GM12878 (cell line): ENCODE measurements around the gene KATNB1.

ENCODE experiments used
- BHLHE40 ChIP-seq, 2 experiments: fragments of 450-650 bp in 1 of 2; IDR thresholded peaks; 2 replicates each; pipeline ENCODE4 v1.6.1; 2011 to 2017; ENCODE audit warnings: low read depth in 2 of 2, borderline replicate concordance in 1 of 2, improper control_type of control experiment in 1 of 2, low read length in 1 of 2, mild to moderate bottlenecking in 1 of 2
- DPF2 ChIP-seq: fragments of 450-650 bp; IDR thresholded peaks from 2 replicates; pipeline ENCODE4 v1.6.1; 2017; ENCODE audit warnings: mild to moderate bottlenecking
- GABPA ChIP-seq: IDR thresholded peaks from 2 replicates; pipeline ENCODE4 v1.6.1; 2014; ENCODE audit warnings: antibody characterized with exemption, low read depth, mild to moderate bottlenecking, inconsistent platforms
- POLR2A ChIP-seq: IDR thresholded peaks from 2 replicates; pipeline ENCODE4 v1.6.1; 2011; ENCODE audit warnings: low read depth, mild to moderate bottlenecking, low read length
- POLR2AphosphoS5 ChIP-seq: IDR thresholded peaks from 2 replicates; pipeline ENCODE4 v1.6.1; 2011; ENCODE audit warnings: mild to moderate bottlenecking, low read length, inconsistent platforms
- RAD21 ChIP-seq: IDR thresholded peaks from 2 replicates; pipeline ENCODE4 v1.6.1; 2011; ENCODE audit warnings: mild to moderate bottlenecking, low read depth, low read length, moderate library complexity; ENCODE audit not compliant: insufficient read depth
- SP1 ChIP-seq: IDR thresholded peaks from one replicate; pipeline ENCODE4 v1.6.1; 2011; ENCODE audit warnings: low read depth, low read length
- TCF12 ChIP-seq: IDR thresholded peaks from 2 replicates; pipeline ENCODE4 v1.6.1; 2011; ENCODE audit warnings: low read depth, mild to moderate bottlenecking, low read length
- TF ChIP-seq, protein P1 (sequence below), 3 experiments: IDR thresholded peaks in 2 of 3; conservative IDR thresholded peaks in 1 of 3; 2 replicates each; pipeline ENCODE4 v1.5.1; 2011; ENCODE audit warnings: low read depth in 3 of 3, low read length in 3 of 3, mild to moderate bottlenecking in 3 of 3, control low read depth in 2 of 3, moderate library complexity in 2 of 3, inconsistent platforms in 1 of 3, mixed read lengths in 1 of 3; ENCODE audit not compliant: control insufficient read depth in 2 of 3, insufficient read depth in 1 of 3; ENCODE audit errors: extremely low read depth in 1 of 3
- TF ChIP-seq, protein P2 (sequence below): IDR thresholded peaks from 2 replicates; pipeline ENCODE4 v1.6.1; 2011; ENCODE audit warnings: borderline replicate concordance, low read depth, mild to moderate bottlenecking, moderate library complexity, mixed read lengths, low read length; ENCODE audit not compliant: insufficient read depth; ENCODE audit errors: extremely low read length

DNA sequence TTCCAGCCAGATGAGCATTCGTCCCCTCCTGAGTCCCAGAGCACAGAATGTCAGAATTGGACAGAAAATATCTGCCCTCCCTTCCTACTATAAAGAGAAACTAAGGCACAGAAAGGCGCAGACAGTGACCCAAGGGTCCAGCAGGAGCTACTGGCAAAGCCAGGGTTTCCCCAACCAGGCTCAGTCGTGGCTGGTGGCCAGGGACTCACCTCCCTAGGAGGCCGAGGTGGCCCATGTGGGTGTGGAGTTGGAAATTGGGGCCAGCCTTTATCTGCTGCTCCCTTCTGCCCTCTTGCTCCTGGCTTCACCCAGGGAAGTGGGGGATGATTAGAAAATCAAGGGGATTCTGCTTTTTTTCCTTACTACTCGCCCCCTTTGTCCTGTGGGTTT is 39.9 kb upstream of the KATNB1 start:
- TF ChIP-seq POLR2AphosphoS5 (no peak), RAD21 (no peak), GABPA (no peak), POLR2A (no peak), TCF12 (no peak), BHLHE40 (IDR thresholded peaks at IDR 0.05; ENCODE audit: borderline replicate concordance in 1 of 2, low read depth in 2 of 2, low read length in 1 of 2) (no peak), SP1 (no peak), DPF2 (no peak)
- TF ChIP-seq, protein P1, sequence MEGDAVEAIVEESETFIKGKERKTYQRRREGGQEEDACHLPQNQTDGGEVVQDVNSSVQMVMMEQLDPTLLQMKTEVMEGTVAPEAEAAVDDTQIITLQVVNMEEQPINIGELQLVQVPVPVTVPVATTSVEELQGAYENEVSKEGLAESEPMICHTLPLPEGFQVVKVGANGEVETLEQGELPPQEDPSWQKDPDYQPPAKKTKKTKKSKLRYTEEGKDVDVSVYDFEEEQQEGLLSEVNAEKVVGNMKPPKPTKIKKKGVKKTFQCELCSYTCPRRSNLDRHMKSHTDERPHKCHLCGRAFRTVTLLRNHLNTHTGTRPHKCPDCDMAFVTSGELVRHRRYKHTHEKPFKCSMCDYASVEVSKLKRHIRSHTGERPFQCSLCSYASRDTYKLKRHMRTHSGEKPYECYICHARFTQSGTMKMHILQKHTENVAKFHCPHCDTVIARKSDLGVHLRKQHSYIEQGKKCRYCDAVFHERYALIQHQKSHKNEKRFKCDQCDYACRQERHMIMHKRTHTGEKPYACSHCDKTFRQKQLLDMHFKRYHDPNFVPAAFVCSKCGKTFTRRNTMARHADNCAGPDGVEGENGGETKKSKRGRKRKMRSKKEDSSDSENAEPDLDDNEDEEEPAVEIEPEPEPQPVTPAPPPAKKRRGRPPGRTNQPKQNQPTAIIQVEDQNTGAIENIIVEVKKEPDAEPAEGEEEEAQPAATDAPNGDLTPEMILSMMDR (IDR thresholded peaks at IDR 0.05 in 2 of 3, conservative IDR thresholded peaks at IDR 0.05 in 1 of 3; ENCODE audit: control insufficient read depth in 2 of 3, extremely low read depth in 1 of 3, insufficient read depth in 1 of 3, low read depth in 3 of 3, low read length in 3 of 3) = no peak
- TF ChIP-seq, protein P2, sequence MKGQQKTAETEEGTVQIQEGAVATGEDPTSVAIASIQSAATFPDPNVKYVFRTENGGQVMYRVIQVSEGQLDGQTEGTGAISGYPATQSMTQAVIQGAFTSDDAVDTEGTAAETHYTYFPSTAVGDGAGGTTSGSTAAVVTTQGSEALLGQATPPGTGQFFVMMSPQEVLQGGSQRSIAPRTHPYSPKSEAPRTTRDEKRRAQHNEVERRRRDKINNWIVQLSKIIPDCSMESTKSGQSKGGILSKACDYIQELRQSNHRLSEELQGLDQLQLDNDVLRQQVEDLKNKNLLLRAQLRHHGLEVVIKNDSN = no peak
